ENCODE data around the gene TEX36. TPM values are rescaled to one million over a fixed set of nuclear protein-coding genes. Genes with fewer than 3 reads are reported as not detected.

The TEX36 gene
- total RNA-seq, 1 experiment from 2014 or later, result not detected

DNA sequence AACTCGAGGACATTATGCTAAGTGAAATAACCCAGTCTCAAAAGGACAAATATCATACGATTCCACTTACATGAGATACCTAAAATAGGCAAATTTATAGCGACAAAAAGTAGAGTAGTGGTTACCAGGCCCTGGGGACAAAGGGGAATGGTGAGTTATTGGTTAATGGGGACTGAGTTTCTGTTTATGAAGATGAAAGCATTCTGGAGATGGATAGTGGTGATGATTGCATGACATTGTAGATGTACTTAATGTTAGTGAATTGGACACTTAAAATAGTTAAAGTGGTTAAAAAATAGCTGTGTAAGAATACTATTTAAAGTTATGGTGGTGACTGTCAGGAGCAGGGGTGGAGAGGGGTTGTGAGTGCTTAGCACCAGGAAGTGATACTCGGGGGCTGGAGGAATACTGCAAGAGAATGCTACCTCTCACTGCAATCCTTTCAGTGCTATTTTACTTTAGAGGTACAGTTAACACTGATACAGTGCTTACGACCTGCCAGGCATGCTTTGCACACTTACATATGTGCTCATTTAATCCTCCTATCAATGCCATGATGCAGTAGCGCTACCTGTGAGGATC lies 16.7 kb upstream of the TEX36 start:
- no peak for DNase-seq
- H3K4me1 Mint-ChIP-seq, result no peaks in the 10 kb centered on the region
- TF ChIP-seq CTCF (conservative IDR thresholded peaks at IDR 0.05), result no peak
- H2BK15ac ChIP-seq (ENCODE audit: low read depth, low read length), result no peak overlapping the region
- H4K5ac ChIP-seq (ENCODE audit: insufficient read length, low read depth, low read length), result no peak overlapping the region
- H3K9me3 Mint-ChIP-seq, result peaks cover 3 to 6% of the 10 kb centered on the region in 2 experiments; a peak in 3 of 5 replicates
- no peak overlapping the region for H2BK5ac ChIP-seq (ENCODE audit: insufficient read length, low read length)
- no peak overlapping the region for H2BK12ac ChIP-seq (ENCODE audit: insufficient read length, low read depth, low read length)
- no peaks in the 10 kb centered on the region for H3K27me3 ChIP-seq (ENCODE audit: insufficient read depth, low read length)
- peaks cover 4% of the 10 kb centered on the region for H3K27me3 Mint-ChIP-seq (ENCODE audit: low read depth)
- no peak overlapping the region for H3K9ac ChIP-seq (ENCODE audit: extremely low read depth, insufficient read length, low read length)
- H3K36me3 Mint-ChIP-seq (ENCODE audit: insufficient read depth in 1 of 3, low read depth in 3 of 3), result no peaks in the 10 kb centered on the region; a peak in 1 of 7 replicates
- no peak overlapping the region for H3K14ac ChIP-seq (ENCODE audit: insufficient read depth, low read length)
- no peak overlapping the region for H4K91ac ChIP-seq (ENCODE audit: insufficient read length, low read depth, low read length)
- 0 out of 7 replicates have a peak overlapping the region, but pooled peaks of 1 of the 3 experiments have one; percentile 18 for H3K27ac Mint-ChIP-seq
- H3K4ac ChIP-seq (ENCODE audit: low read depth, low read length), result no peak overlapping the region
- H2AK5ac ChIP-seq (ENCODE audit: insufficient read length, low read length), result no peak overlapping the region
- no peak overlapping the region for H2BK20ac ChIP-seq (ENCODE audit: low read depth, low read length, poor library complexity, severe bottlenecking)
- no peaks in the 10 kb centered on the region for H3K79me1 ChIP-seq (ENCODE audit: insufficient read depth, low read depth, low read length, poor library complexity, severe bottlenecking)
- no peaks in the 10 kb centered on the region for H3K4me1 ChIP-seq (ENCODE audit: insufficient read depth, low read length)
- no peak overlapping the region for H2BK120ac ChIP-seq (ENCODE audit: low read depth, low read length, poor library complexity, severe bottlenecking)
- H3K79me2 ChIP-seq (ENCODE audit: insufficient read depth, low read length), result no peaks in the 10 kb centered on the region
- no peaks in the 10 kb centered on the region for H3K23me2 ChIP-seq (ENCODE audit: insufficient read length, low read depth, low read length, poor library complexity, severe bottlenecking)
- WGBS (ENCODE audit: extremely low coverage, insufficient read length, low lambda C conversion rate), result no CpG with 5 or more reads among the region's 6 CpGs
- H3T11ph ChIP-seq (ENCODE audit: low read length), result no peak overlapping the region
- H4K8ac ChIP-seq (replicated peaks; ENCODE audit: insufficient read length, low read depth, low read length), result no peak overlapping the region
- H3K4me3 Mint-ChIP-seq, result no peak overlapping the region
- H3K4me2 ChIP-seq (ENCODE audit: insufficient read depth, insufficient read length, low read length), result no peak overlapping the region
- no peak overlapping the region for H3K23ac ChIP-seq (ENCODE audit: insufficient read length, low read depth, low read length)
- H3K27ac ChIP-seq (ENCODE audit: insufficient read length, low read depth, low read length), result no peak overlapping the region
- no peaks in the 10 kb centered on the region for H4K20me1 ChIP-seq (ENCODE audit: control insufficient read depth, insufficient read depth, insufficient read length)
- no peak overlapping the region for H2AFZ ChIP-seq (ENCODE audit: low read length)
- no peak overlapping the region for H3K18ac ChIP-seq (ENCODE audit: insufficient read length, low read depth, low read length)
- H3K56ac ChIP-seq (ENCODE audit: insufficient read length, low read depth, low read length), result no peak overlapping the region
- H3K9me3 ChIP-seq (ENCODE audit: control insufficient read depth, low read depth, low read length), result no peaks in the 10 kb centered on the region
